GM19372 (cell line): ENCODE results near the gene SHROOM2.
"Not testable (repeated sequence)": the region's sequence is repeated elsewhere in the genome, so short reads cannot be mapped to it uniquely, and the experiment has no call there.

ENCODE experiments used
- ATAC-seq: cut with Tn5 transposase; IDR thresholded peaks from one replicate; pipeline ENCODE4 v1.9.1; 2021; ENCODE audit warnings: mild to moderate bottlenecking, low read depth, moderate library complexity; ENCODE audit not compliant: unreplicated experiment

SHROOM2 gene

DNA sequence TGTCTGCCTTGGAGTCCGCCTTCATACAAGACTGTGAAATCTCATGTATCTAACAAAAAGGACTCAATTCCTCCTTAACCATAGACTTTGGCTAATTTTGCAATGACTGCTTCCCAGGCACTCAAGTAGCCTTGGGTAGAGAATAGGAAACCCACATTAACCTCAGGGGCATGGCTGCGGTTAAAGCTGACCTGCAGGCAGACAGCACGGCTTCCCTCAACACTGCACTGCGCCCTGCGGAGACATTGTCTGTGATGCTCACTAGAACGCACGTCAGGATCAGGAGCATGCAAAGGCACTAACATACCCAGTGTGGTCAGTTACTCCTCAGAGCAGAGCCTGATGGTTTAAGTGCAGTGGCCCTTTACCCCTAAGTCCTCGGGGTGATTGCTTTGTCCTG is 10.3 kb upstream of the SHROOM2 start:
- ATAC-seq = no peak

- no peak for ATAC-seq
Measured at GRCh38 chrX:9781941-9782340, 4.3 kb upstream of the SHROOM2 start.

- ATAC-seq = no peak
Measured at GRCh38 chrX:9784332-9784731, 1.9 kb upstream of the SHROOM2 start.

DNA sequence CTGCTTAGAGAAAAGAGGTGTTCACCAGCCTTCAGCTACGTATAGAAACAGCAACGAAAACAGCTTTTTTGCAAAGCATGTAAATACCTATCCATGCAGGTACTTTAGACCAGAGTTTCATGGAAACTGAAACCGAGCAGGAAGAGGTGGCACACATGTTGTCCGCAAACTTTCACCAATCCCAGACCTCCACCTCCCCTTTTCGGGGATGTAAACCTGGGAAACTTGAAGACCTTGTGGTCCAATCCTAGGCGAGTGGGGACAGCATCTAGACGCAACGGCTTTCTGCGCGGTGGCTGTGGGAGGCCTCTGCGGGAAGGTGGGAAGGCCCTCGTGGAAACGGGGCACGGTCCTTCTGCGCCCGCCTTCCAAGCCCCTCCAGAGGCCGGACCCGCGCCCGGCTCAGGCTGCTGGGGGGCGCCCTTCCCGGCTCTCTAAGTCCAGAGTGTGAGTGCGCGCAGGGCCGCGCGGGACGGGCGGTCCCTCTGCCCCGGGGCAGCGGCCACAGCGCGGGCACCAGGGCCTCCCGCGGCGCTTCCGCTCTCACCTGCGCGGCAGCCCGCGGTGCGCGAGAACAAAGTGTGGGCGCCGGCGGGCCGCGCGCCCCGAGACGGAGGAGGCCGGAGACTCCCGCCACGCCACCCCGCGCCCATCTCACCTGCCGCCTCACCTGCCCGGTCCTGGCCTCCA is 830 bp upstream of the SHROOM2 start:
- no peak for ATAC-seq

DNA sequence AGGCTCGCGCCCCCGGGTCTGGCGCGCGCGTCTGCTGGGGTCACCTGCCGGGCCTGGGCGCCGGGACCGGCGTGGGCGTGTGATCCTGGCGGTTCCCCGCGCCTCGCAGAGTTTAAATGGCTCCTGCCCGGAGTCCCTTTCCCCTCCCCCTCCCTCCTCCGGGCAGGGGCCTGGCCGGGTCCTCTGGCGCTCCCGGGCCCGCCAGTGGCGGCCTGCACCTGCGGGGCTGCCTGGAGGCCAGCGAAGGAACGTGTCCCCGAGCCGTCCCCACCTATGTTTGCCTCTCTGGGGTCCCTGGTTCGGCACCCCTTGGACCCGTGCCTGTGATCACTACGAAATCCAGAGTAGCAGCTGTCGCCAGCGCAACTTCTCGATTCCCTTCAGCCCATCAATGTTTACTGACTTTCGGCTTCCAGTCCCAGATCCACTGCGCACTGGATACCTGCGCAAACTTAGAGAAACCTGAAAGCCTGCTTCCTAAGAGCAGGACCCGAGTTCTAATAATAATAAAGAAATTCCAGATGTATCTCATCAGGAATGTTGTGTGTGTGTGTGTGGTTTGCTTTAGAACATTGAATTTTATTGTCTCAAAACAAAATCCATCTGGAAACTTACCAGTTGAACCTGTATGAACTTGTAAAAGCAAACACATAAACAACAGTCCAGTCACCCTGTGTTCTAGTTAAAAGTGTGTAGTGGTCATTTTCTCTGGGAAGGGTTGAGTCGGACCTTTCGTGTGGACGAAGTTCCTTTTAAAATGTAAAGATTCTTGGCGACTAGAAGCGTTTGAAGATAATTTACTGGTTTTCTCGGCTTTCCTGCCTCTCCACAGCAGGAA is 788 bp downstream of the SHROOM2 start:
- ATAC-seq = no peak

DNA sequence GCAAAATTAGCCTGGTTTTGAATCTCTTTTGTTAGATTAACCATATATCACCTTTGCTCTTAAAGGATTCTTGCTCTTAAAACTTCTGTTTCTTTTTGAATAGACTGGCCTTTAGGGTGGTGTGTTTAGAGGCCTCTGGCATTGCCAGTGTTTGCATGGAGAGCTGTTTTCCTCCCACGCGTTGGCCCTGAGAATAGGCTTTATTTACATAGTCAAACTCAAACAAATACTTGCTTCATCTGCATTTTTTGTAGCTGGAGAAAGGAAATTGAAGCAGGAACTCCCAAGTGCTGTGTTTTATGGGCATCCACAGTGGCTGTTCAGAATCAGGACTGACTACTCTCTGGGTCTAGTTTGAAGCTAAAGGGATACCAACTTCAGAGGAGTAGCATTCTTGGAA is 2.7 kb downstream of the SHROOM2 start:
- ATAC-seq = no peak

GRCh38 chrX:9789555-9789954 is 3.3 kb downstream of the SHROOM2 start:
- ATAC-seq = no peak

DNA sequence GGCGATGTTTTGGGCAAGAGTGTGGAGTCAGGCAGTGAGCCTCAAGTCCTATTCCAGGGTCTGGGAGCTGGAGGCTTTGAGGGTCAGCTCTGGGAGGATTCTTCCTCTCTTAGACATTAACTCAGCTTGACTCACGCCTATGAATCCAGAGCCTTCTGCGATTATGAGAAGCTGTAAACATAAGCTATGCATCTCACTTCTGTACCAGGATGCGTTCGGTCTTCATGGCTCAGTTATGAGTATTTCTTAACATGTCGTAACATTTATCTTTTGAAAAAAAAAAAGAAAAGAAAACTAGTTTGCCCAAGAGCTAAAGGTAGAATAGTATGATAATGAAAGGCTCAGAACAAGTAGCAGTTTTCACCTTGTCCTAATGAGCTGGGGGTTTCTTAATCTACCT is 4.6 kb downstream of the SHROOM2 start:
- ATAC-seq = no peak

GRCh38 chrX:9794495-9794894 is 8.3 kb downstream of the SHROOM2 start:
- no peak for ATAC-seq

DNA sequence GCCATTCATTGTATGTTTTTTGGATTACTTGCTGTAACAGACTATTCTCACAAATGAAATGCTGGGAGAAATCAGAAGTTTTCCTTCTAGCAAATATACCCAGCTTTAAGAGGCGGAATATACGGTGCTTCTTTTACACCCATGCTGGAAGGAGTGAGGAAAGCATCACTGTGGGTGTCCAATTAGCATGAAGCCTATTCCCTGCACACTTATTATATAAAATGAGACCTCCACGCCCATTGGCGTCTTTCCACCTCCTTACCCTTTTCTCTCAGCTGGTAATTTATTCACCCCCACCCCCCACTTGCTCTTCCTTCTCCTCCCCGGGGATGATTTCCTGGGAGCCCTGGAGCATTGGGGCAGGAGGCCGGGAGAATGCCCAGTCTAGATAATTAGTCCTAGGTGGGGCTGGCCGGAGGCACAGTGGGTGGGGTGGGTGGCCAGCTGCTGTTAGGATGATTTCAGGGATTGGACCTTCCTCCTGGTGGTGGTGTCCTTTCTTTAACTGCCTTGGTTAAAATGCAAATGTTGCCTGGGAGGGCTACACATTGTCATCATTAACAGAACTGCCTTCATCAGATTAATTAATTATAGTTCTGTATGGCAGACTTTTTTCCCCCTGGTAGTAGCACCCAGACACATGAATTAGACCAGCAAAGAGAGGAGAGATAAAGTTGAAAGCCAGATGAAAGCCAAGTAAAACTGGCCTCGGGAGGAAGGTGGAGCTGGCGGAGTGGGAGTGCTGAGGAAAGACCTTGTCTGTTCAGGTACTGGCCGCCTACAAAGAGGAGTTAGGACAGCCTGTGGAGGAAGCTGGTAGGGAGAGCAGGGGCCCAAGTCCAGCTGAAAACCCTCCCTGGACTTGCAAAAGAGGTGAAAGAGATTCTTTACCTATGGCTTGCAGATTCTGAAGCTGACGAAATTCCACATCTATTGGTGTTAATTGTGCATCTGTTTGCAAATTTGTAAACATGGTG is 11.4 kb downstream of the SHROOM2 start:
- ATAC-seq = no peak

- no peak for ATAC-seq
Measured at GRCh38 chrX:9802737-9803136, 16.5 kb downstream of the SHROOM2 start.

DNA sequence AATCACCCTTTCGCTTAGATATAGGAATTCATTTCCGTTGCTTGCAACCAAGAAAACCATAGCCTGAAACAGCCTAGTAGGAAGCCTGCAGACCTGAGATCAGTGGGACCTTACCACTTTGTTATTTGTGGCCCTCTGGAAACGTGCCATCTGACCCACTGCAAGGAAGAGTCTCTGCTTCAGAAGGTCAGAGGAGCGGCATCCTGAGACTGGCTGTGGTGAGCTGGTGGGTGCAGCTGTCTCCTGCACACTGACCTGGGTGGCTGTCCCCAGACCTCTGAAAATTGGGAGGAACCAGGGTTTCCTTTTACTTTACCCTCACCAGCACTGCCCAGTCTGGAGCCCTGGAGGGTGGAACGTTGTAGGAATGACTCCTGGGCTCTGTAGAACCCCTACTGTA is 18.2 kb downstream of the SHROOM2 start:
- no peak for ATAC-seq

DNA sequence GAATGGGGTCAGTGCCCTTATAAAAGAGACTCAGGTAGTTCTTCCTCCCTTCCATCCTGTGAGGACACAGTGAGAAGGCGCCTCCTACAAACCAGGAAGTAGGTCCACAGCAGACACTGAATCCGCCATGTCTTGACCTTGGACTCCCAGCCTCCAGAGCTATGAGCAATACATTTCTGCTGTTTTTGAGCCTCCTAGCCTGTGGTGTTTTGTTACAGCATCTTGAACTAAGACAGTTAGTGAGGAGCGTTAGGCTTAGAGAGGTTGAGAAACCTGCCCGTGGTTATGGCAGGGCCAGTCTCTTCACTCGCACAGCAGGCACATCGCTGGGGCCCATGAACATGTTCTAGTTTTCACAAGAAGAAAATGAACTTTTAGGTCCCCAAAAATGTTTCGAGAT is 19.7 kb downstream of the SHROOM2 start:
- ATAC-seq = no peak

GRCh38 chrX:9807355-9808182 is 21.3 kb downstream of the SHROOM2 start:
- no peak for ATAC-seq

GRCh38 chrX:9809876-9810275 is 23.6 kb downstream of the SHROOM2 start:
- ATAC-seq = not testable (repeated sequence)

- not testable (repeated sequence) for ATAC-seq
Measured at GRCh38 chrX:9811086-9811485, 24.9 kb downstream of the SHROOM2 start.

- ATAC-seq = no peak
Measured at GRCh38 chrX:9816084-9816700, 30.0 kb downstream of the SHROOM2 start.

- no peak for ATAC-seq
Measured at GRCh38 chrX:9821572-9821971, 35.3 kb downstream of the SHROOM2 start.

- no peak for ATAC-seq
Measured at GRCh38 chrX:9824554-9824953, 38.3 kb downstream of the SHROOM2 start.
